ENCODE measurements around the gene HS6ST1.

HS6ST1 gene

GRCh38 chr2:128318776-128319464, at the start of gene HS6ST1:
HS6ST1 (minus strand) TSS chr2:128318868; CDS start chr2:128318563, 305 bp downstream.
- peak; percentile 64 for DNase-seq (ENCODE audit: low spot score)

- DNase-seq (ENCODE audit: low spot score): no peak
Measured at GRCh38 chr2:128367601-128368359, 49.1 kb upstream of the HS6ST1 start.

- no peak for DNase-seq (ENCODE audit: low spot score)
Measured at GRCh38 chr2:128366713-128367511, 48.2 kb upstream of the HS6ST1 start.

GRCh38 chr2:128365217-128365905, 46.7 kb upstream of the HS6ST1 start:
- no peak for DNase-seq (ENCODE audit: low spot score)

GRCh38 chr2:128364441-128364911, 45.8 kb upstream of the HS6ST1 start:
- DNase-seq (ENCODE audit: low spot score): no peak

- no peak for DNase-seq (ENCODE audit: low spot score)
Measured at GRCh38 chr2:128363934-128364361, 45.3 kb upstream of the HS6ST1 start.

- DNase-seq (ENCODE audit: low spot score): peak; percentile 31
Measured at GRCh38 chr2:128362889-128363228, 44.2 kb upstream of the HS6ST1 start.

- DNase-seq (ENCODE audit: low spot score): no peak
Measured at GRCh38 chr2:128362176-128362888, 43.7 kb upstream of the HS6ST1 start.

GRCh38 chr2:128361376-128362131, 42.9 kb upstream of the HS6ST1 start:
- DNase-seq (ENCODE audit: low spot score): no peak

GRCh38 chr2:128360711-128361110, 42.0 kb upstream of the HS6ST1 start:
- DNase-seq (ENCODE audit: low spot score): no peak

- no peak for DNase-seq (ENCODE audit: low spot score)
Measured at GRCh38 chr2:128359841-128360240, 41.2 kb upstream of the HS6ST1 start.

GRCh38 chr2:128358941-128359731, 40.5 kb upstream of the HS6ST1 start:
- DNase-seq (ENCODE audit: low spot score): no peak

GRCh38 chr2:128357506-128358370, 39.1 kb upstream of the HS6ST1 start:
- no peak for DNase-seq (ENCODE audit: low spot score)

- DNase-seq (ENCODE audit: low spot score): no peak
Measured at GRCh38 chr2:128356127-128356526, 37.5 kb upstream of the HS6ST1 start.

GRCh38 chr2:128354726-128355470, 36.2 kb upstream of the HS6ST1 start:
- no peak for DNase-seq (ENCODE audit: low spot score)

- DNase-seq (ENCODE audit: low spot score): no peak
Measured at GRCh38 chr2:128354161-128354560, 35.5 kb upstream of the HS6ST1 start.

GRCh38 chr2:128350736-128351135, 32.1 kb upstream of the HS6ST1 start:
- DNase-seq (ENCODE audit: low spot score): no peak

GRCh38 chr2:128348701-128349100, 30.0 kb upstream of the HS6ST1 start:
- DNase-seq (ENCODE audit: low spot score): no peak

Measured in SW480 (cell line).